Measurements from ENCODE around the gene DLGAP1. TPM values are rescaled to one million over a fixed set of nuclear protein-coding genes. Genes with fewer than 3 reads are reported as not detected.
"Not testable (repeated sequence)": the region's sequence is repeated elsewhere in the genome, so short reads cannot be mapped to it uniquely, and the experiment has no call there.

The DLGAP1 gene
- total RNA-seq, 1 donor from 2014 or later: 105 TPM

DNA sequence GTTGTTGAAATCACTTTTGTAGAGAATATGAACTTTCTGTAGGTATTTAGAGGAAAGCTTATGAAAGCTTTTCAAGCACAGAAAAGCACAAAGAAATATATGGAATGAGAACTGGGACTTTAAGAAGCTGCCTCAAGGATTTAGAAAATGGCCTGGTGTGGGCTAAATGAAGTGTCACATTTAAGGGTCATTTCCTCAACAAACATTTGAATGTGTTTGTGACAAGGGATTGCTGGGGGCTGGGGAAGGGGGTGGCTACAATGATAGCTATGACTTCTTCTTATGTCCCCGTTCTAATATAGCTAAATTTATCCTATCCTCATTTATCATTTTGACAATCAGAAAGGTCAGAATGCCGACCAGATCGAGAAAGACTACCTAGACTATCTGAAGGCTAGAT, 69.2 kb downstream of the DLGAP1 start:
- DNase-seq (ENCODE audit: low spot score): no peak

- no peak for DNase-seq (ENCODE audit: low spot score)
Observed at GRCh38 chr18:4384932-4385331, 70.2 kb downstream of the DLGAP1 start.

DNA sequence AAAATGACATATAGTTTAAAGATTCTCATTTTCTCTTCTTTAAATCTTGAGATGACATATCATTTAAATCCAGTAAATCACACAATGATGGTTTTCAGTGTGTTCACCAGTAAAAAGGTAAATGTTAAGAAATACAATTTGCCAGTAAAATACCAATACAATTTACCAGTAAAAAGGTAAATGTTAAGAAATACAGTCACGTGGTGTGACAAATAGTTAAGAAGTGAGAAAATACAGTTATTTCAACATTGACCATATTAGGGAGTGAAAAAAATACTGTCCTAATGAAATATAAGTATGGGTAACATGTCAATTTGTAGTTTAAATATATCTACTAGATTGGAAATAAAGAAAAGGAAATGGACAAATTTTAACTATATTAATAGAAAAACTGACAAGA, 80.5 kb downstream of the DLGAP1 start:
- no peak for DNase-seq (ENCODE audit: low spot score)

DNA sequence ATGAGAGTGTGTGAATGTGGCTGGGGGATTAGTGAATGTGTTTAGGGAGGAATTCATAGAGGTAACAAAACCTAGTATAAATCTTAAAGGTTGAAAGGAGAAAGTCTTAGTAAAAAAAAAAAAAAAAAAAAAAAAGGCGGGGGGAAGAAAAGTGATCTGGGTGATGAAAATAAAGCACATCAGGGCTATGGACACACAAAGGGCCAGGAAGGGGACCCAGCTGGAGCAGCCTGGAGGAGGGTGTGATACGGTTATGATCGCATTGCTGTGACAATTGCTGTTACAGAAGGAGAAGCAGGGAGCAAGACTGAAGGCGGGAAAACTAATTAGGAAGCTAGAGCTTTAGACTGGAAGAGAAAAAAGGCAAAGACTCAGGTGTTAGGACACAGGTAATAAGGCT, 85.4 kb downstream of the DLGAP1 start:
- DNase-seq (ENCODE audit: low spot score): no peak

DNA sequence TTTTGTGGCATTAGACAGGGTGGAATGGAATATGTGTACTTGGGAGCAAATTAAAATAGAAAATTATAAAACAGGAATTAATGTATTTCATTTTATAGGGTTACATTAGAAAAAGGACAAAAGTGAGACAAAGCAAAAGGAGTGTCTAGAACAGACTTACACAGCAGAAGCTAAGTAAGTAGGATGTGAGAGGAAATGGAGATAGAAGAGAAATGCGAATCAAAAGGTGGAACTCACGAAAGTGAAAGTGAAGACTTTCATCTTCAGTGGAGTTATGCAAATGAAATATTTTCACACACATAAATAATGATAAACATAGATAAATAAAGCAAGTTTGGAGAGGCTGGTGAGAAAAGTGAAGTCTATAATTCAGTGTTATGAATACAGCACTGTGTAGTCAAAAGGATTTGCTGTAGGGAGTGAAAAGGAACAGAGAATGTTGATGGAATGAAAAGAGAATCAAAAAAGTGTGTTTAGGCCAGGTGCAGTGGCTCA, 94.8 kb downstream of the DLGAP1 start:
- DNase-seq (ENCODE audit: low spot score): no peak

- DNase-seq (ENCODE audit: low spot score): no peak
Observed at GRCh38 chr18:4358618-4359017, 96.5 kb downstream of the DLGAP1 start.

GRCh38 chr18:4357579-4357978, 97.5 kb downstream of the DLGAP1 start:
- no peak for DNase-seq (ENCODE audit: low spot score)

DNA sequence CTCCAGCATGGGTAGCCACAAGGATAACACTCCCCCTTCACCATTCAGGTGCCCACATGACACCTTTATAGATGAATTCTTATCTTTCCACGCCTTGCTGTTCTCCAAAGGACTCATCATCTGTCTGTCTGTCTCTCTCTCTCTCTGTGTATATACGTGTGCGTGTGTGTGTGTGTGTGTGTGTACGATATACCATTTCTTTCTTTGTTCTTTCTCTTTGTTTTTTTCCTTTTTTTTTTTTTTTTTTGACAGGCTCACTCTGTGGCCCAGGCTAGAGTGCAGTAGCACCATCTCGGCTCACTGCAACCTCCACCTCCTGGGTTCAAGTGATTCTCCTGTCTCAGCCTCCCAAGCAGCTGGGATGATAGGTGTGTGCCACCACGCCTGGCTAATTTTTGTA, 98.2 kb downstream of the DLGAP1 start:
- DNase-seq (ENCODE audit: low spot score): no peak

DNA sequence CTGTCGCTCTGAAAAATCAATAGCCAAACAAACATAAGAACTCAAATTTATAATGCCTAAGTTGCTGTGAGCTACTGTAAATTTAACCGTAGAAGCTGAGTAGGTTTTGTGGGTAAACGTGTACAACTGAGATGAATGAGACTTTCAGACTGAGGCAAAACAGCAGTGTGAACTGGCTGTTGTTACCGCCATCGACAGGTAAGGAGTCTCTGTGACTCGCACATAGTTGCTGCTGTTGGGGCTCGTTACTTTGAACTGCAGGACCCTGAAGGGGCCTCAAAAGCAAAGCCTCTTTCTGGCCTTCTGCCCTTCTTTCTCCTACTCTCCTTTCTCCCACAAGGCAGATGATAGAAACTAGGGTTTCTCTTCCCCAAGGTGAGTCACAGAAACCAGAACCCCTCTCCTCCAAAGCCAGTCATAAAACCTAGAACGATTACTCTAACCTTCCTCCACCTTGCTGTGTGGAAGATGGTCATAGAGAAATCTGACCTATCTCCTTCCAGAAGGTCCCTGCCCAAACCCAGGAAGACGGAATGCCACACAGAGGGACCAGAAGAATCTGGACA, 101.2 kb downstream of the DLGAP1 start:
- DNase-seq (ENCODE audit: low spot score): no peak

DNA sequence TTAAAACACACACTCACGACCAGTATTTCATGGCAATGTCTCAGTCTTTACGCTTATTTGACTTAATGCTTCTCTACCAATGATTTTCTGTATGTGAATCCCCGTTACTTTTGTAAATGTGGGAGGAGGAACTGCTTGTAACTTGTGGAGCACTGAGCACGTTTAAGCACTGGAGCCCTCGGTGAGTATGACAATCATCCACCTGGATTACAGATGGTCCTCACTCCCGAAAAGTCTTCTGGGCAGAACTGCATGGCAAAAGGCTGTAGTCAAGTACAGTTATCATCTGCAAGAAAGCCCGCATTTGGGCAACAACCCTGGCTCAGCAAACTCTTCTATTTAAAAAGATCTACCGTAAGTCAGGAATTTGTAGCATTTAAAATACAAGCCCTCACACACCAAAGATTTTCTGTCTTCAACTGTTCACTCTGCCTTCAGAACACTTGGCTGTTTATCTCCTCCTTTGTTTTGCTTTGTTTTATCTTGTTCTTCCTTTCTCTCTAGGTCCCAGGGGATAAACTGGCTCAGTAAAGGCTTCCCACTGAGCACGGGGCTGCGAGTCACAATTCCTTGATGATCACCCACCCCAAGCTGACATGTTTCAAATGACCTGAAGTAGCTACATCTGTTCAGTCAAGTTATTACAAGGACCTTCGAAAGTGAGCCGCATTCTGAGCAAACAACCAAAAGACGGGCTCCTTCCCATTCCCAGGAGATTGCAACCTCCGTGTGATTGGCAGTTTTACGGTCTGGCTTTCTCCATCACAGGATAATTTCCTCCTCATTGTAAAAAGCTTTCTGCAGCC, 102.2 kb downstream of the DLGAP1 start:
- no peak for DNase-seq (ENCODE audit: low spot score)

GRCh38 chr18:4351005-4351404, 104.1 kb downstream of the DLGAP1 start:
- no peak for DNase-seq (ENCODE audit: low spot score)

GRCh38 chr18:4335386-4335785, 119.7 kb downstream of the DLGAP1 start:
- no peak for DNase-seq (ENCODE audit: low spot score)

GRCh38 chr18:4333043-4333442, 122.1 kb downstream of the DLGAP1 start:
- no peak for DNase-seq (ENCODE audit: low spot score)

DNA sequence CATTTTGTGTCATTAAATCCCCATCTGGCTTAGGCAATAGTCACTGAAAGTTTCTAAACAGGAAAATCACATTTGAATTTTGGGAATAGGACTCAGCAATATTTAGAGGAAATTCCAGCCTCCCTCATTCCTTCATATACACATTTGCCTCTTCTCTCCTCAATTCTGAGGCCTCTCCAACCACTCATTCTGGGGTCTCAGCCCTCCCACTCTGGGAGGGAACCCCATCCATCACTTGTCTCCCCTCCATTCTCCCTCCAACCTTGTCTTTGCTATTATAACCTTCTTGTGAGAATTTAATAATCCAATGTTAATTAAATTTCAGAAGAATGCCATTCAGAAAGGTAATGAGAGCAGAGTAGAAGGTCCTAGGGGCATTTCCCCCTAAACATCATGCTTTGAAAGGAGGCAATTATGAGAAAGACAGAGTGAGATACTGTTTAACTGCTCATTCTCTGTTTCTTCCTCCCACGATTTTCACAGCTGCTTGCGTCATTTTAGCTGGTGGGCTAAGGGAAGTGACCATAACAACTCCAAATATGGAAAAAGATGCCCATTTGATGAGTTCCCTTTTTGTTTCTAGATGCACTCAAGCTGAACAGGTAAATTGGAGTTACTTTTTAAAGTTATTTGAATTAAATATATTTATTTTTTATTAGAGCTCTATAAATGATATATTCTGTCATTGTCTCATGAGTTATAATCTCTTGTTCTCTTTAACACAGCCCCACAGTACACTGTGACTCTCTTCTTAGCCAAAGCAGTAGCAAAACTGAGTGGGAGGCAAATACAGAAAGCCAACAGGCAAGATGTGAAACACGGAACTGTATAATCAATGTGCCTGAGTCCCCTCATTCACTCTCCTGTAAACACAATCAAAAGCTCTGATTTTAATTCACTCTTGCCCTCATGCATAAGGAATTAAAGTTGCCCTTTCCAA, 135.1 kb downstream of the DLGAP1 start:
- DNase-seq (ENCODE audit: low spot score): no peak

- no peak for DNase-seq (ENCODE audit: low spot score)
Observed at GRCh38 chr18:4318311-4318710, 136.8 kb downstream of the DLGAP1 start.

GRCh38 chr18:4311945-4312344, 143.2 kb downstream of the DLGAP1 start:
- DNase-seq (ENCODE audit: low spot score): not testable (repeated sequence)

GRCh38 chr18:4311136-4311535, 144.0 kb downstream of the DLGAP1 start:
- no peak for DNase-seq (ENCODE audit: low spot score)

DNA sequence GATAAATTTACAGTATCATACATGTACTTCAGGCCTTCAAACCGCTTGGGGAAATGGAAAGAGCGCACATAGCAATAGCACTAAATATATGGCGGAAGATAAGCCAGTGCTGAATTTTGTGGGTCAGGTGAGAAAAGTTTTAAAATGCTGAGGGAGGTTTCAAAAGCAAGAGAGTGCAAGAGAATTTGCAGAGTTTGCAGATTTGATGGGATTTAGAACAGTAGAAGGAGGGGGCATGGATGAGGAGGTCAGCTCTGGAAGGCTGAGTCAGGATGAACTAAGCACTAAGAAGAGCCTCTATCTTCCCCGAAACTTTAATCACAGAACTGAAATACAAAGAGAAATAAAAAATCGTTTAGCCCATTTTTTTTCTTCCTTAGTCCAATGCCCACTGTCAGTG, 145.9 kb downstream of the DLGAP1 start:
- no peak for DNase-seq (ENCODE audit: low spot score)

GRCh38 chr18:4308576-4308975, 146.5 kb downstream of the DLGAP1 start:
- DNase-seq (ENCODE audit: low spot score): no peak

- no peak for DNase-seq (ENCODE audit: low spot score)
Observed at GRCh38 chr18:4299395-4299794, 155.7 kb downstream of the DLGAP1 start.

GRCh38 chr18:4293337-4293736, 161.8 kb downstream of the DLGAP1 start:
- DNase-seq (ENCODE audit: low spot score): no peak

DNA sequence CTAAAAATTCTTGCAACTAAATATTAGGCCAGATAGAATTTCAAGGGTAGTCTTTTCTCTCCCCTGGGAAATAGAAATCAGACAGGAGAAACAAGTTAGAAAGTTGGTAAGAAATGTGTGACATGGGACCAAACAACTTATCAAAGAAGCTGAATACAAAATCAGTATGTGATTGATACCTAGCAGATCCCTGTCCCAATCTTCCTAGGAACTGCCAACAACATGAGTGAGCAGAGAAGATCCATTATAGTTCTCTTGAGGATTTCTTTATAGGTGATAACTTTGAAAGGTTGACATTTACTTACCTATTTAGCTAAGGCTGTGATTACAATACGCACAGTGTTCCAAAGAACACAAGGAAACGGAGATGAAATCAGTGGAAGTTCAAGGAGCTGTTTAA, 162.4 kb downstream of the DLGAP1 start:
- DNase-seq (ENCODE audit: low spot score): no peak

Measured in mucosa of gallbladder (tissue), 1 donor.